NT2/D1 (cell line): Measurements from ENCODE around the gene DNAAF5.

Experiments
- DNase-seq: peaks from one replicate; pipeline ENCODE4 v3.0.0-alpha.2; 2011; ENCODE audit warnings: low read depth, low spot score
- H3K27me3 ChIP-seq: 2 replicates; pipeline ENCODE4 v1.6.0; 2011; ENCODE audit warnings: mild to moderate bottlenecking; ENCODE audit not compliant: insufficient read length, insufficient read depth
- H3K36me3 ChIP-seq: 2 replicates; pipeline ENCODE4 v1.6.1; 2011; ENCODE audit warnings: mild to moderate bottlenecking, low read length, mixed read lengths; ENCODE audit not compliant: insufficient read depth, insufficient read length
- H3K4me1 ChIP-seq: 2 replicates; pipeline ENCODE4 v1.5.1; 2011; ENCODE audit not compliant: insufficient read depth, insufficient read length
- H3K4me3 ChIP-seq: 2 replicates; pipeline ENCODE4 v1.5.1; 2011; ENCODE audit warnings: low read depth; ENCODE audit not compliant: insufficient read length
- H3K9ac ChIP-seq: 2 replicates; pipeline ENCODE4 v1.6.0; 2011; ENCODE audit warnings: low read depth; ENCODE audit not compliant: insufficient read length
- H3K9me3 ChIP-seq: 2 replicates; pipeline ENCODE4 v1.5.1; 2011; ENCODE audit warnings: mild to moderate bottlenecking, low read length; ENCODE audit not compliant: insufficient read depth
- SUZ12 ChIP-seq: IDR thresholded peaks from 2 replicates; pipeline ENCODE4 v1.6.1; 2011; ENCODE audit not compliant: insufficient read length, insufficient read depth; ENCODE audit errors: extremely low read depth
- YY1 ChIP-seq: IDR thresholded peaks from 2 replicates; pipeline ENCODE4 v1.6.1; 2011; ENCODE audit not compliant: insufficient read length, insufficient read depth
- ZNF274 ChIP-seq: IDR thresholded peaks from 2 replicates; pipeline ENCODE4 v1.6.1; 2011; ENCODE audit warnings: mild to moderate bottlenecking, low read depth, low read length

Gene DNAAF5

DNA sequence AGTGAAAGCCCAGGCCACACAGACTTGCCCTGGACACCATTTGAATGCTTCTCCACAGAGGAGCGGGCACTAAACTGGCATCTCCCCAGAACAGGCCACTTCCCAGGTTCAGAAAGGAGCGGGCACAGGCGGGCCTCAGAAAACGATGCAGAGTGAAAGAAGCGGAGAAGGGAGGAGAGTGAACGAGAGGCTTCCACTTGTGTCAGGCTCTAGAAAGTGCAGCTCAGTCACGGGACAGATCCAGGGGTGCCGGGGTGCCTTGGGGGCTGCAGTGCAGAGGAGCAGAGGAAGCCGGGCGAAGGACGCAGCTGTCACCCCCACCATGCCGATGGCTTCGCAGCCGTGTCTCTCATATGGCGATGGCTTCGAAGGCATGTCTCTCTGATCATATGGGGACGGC is 26.7 kb downstream of the DNAAF5 start:
- Histone ChIP-seq H3K4me1 (peaks cover 1% of the 10 kb centered on the region), H3K9ac (no peak overlapping the region), H3K4me3 (no peak overlapping the region), H3K36me3 (peaks cover 92% of the 10 kb centered on the region), H3K27me3 (no peaks in the 10 kb centered on the region), H3K9me3 (no peaks in the 10 kb centered on the region)
- no peak for DNase-seq
- TF ChIP-seq ZNF274 (no peak), YY1 (no peak), SUZ12 (no peak)

DNA sequence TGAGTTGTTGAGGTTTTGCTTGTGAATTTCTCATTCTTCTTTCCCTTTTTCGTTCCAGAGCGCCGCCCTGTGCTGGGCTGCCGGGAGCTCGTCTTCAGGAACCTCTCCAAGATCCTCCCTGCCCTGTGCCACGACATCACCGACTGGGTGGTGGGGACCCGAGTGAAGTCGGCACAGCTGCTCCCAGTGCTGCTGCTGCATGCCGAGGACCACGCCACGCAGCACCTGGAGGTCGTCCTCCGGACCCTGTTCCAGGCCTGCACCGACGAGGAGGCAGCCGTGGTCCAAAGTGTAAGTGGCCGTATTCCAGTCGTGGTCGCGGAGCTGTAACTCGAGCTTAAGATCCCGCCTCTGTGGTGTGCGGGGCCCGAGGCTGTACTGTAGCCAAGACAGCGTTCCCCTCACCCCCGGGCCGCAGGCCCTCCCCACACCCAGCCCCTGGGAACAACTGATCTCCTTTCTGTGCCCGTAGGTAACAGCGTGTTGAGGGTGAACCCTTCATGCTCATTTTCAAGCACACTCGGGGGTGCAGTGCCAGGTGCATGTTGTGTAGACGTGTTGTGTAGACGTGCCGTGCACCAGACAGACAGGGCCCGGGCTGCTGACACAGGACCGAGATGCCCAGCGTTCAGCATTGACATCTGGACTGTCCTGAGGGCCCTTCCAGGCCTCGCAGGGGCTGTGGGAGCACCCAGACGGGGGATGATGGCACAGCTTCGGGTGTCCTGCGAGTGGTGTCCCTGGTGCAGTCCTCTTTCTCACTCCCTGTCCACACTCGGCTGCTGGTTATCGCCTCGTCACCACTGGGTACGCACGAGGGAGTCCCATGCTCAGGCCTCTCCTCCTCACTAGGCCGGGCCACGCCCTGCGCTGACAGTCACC is 28.3 kb downstream of the DNAAF5 start:
- Histone ChIP-seq H3K4me3 (no peak overlapping the region), H3K4me1 (no peaks in the 10 kb centered on the region), H3K27me3 (no peaks in the 10 kb centered on the region), H3K36me3 (peaks cover 90% of the 10 kb centered on the region), H3K9ac (no peak overlapping the region), H3K9me3 (no peaks in the 10 kb centered on the region)
- TF ChIP-seq ZNF274 (no peak), YY1 (no peak), SUZ12 (no peak)
- DNase-seq: no peak

DNA sequence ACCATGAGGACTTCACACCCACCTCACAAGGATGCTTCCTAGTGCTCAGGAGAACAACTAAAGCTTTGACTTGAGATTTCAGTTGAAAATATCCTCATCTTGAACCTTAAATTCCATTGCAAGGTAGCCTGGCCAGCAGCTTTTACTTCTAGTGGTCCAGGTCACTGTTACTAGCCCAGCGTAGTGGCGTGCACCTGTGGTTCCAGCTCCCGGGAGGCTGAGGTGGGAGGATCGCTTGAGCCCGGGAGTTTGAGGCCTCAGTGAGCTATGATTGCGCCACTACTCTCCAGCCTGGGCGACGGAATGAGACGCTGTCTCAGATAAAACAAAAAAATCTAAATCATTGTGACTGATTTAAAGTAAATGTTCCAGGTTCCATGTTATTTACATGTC is 28.9 kb downstream of the DNAAF5 start:
- H3K9me3 ChIP-seq: no peaks in the 10 kb centered on the region
- H3K4me1 ChIP-seq: no peaks in the 10 kb centered on the region
- DNase-seq: no peak
- TF ChIP-seq YY1 (no peak), ZNF274 (no peak), SUZ12 (no peak)
- H3K27me3 ChIP-seq: no peaks in the 10 kb centered on the region
- no peak overlapping the region for H3K4me3 ChIP-seq
- peaks cover 90% of the 10 kb centered on the region for H3K36me3 ChIP-seq
- no peak overlapping the region for H3K9ac ChIP-seq

DNA sequence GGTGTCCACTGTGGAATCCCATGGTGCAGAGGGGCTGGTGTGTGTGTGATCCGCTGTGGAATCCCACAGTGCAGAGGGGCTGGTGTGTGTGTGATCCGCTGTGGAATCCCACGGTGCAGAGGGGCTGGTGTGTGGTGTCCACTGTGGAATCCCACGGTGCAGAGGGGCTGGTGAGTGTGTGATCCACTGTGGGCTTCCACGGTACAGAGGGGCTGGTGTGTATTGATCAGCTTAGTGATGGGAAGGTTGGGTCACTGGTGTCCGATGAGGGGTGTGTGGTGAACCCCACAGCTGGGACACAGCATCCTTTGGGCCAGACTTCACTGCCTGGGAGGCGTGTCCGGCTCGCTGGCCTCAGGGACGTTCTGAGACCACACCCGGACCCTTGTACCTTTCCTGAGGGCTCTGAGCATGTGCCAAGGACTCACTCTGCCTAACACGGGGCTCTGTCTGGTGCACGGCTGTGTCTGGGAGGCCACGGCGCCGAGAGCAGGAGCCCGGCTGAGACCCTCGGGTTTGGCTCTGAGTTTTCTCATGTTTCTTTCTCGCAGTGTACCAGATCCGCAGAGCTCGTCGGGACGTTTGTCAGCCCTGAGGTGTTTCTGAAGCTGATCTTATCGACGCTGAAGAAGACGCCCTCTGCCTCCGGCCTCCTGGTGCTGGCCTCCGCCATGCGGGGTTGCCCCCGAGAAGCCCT is 29.9 kb downstream of the DNAAF5 start:
- DNase-seq: no peak
- no peaks in the 10 kb centered on the region for H3K9me3 ChIP-seq
- H3K4me1 ChIP-seq: no peaks in the 10 kb centered on the region
- no peak overlapping the region for H3K9ac ChIP-seq
- H3K27me3 ChIP-seq: no peaks in the 10 kb centered on the region
- no peak overlapping the region for H3K4me3 ChIP-seq
- peaks cover 91% of the 10 kb centered on the region for H3K36me3 ChIP-seq
- no peak for TF ChIP-seq YY1
- no peak for TF ChIP-seq SUZ12
- no peak for TF ChIP-seq ZNF274

DNA sequence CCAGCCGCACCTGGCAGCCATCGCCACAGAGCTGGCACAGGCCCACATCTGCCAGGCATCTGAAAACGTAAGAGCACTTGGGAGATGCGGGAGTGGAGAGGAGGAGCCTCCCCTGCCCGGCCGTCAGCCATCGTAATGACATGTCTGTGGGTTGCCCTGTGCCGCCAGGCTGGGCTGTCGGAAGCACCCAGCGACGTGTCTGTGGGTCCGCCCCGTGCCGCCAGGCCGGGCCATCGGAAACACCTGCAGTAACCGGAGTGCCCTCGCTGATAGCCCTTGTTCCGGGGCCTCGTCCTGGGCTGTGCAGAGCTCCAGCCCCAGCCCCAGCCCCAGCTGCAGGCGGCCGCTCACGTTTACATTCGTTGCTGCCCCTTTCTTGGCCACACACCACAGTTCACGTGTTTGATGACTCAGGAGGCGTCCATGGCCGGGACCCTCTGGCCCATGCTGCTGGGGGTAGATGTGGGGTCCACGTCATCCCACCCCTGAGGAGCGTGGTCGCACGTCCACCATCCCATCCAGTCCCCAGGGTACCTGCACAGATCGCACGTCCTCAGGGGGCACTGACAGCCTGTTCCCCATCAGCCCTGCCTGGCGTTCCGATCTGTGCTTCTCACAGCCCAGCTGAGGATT is 30.5 kb downstream of the DNAAF5 start:
- no peaks in the 10 kb centered on the region for H3K27me3 ChIP-seq
- peaks cover 94% of the 10 kb centered on the region for H3K36me3 ChIP-seq
- H3K4me1 ChIP-seq: no peaks in the 10 kb centered on the region
- no peak overlapping the region for H3K9ac ChIP-seq
- DNase-seq: no peak
- no peaks in the 10 kb centered on the region for H3K9me3 ChIP-seq
- H3K4me3 ChIP-seq: no peak overlapping the region
- no peak for TF ChIP-seq SUZ12
- no peak for TF ChIP-seq ZNF274
- TF ChIP-seq YY1: no peak

DNA sequence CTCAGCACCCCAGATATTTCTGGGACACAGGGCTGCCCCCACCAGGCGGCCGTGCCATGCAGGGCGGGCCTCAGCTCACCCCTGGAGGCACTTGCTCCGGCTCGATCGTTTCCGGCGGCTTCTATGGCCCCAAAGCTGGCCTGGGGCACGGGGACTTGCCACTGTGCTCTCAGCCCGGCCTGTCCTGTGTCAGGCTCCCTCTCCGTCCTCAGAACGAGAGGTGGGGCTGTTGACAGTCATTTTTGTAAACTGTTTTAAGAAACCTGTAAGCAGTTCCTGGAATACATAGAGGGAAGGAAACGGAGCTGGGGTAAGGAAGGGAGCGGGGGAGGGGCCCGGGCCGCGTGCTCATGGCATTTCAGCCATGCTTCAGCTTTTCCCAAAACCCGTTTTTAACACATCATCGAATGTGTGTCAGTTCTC is 31.3 kb downstream of the DNAAF5 start:
- Histone ChIP-seq H3K9ac (no peak overlapping the region), H3K4me1 (no peaks in the 10 kb centered on the region), H3K9me3 (no peaks in the 10 kb centered on the region), H3K4me3 (no peak overlapping the region), H3K36me3 (peaks cover 93% of the 10 kb centered on the region), H3K27me3 (no peaks in the 10 kb centered on the region)
- no peak for DNase-seq
- no peak for TF ChIP-seq SUZ12
- no peak for TF ChIP-seq ZNF274
- no peak for TF ChIP-seq YY1

DNA sequence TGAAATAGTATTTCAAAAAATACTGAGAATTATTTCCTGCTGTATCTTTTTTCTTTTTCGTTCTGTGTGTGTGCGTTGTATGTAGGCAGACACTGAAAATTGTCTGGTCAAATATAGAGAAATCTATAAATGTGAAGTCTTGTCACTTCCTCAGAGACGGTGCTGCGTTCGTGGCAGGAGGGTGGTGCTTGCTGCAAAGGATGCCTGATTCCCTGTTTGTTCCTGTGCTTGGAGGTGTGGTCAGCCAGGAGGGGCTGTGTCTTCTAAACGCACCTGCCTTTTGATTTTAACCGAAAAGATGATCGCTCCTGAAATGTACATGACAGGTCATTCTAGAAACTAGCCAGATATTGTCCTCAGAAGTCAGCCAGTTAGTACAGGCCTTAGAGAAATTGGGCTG is 33.1 kb downstream of the DNAAF5 start:
- no peaks in the 10 kb centered on the region for H3K9me3 ChIP-seq
- H3K9ac ChIP-seq: no peak overlapping the region
- peaks cover 94% of the 10 kb centered on the region for H3K36me3 ChIP-seq
- H3K27me3 ChIP-seq: no peaks in the 10 kb centered on the region
- TF ChIP-seq ZNF274: no peak
- TF ChIP-seq YY1: no peak
- no peaks in the 10 kb centered on the region for H3K4me1 ChIP-seq
- no peak for DNase-seq
- no peak overlapping the region for H3K4me3 ChIP-seq
